ENCODE data around the gene ATP5IF1. TPM values are rescaled to one million over a fixed set of nuclear protein-coding genes. Genes with fewer than 3 reads are reported as not detected.

Gene ATP5IF1
- total and polyA plus RNA-seq, 2 donors (not counting 1 experiment from before 2014, with no cell fraction given): 88.1 to 128 TPM

DNA sequence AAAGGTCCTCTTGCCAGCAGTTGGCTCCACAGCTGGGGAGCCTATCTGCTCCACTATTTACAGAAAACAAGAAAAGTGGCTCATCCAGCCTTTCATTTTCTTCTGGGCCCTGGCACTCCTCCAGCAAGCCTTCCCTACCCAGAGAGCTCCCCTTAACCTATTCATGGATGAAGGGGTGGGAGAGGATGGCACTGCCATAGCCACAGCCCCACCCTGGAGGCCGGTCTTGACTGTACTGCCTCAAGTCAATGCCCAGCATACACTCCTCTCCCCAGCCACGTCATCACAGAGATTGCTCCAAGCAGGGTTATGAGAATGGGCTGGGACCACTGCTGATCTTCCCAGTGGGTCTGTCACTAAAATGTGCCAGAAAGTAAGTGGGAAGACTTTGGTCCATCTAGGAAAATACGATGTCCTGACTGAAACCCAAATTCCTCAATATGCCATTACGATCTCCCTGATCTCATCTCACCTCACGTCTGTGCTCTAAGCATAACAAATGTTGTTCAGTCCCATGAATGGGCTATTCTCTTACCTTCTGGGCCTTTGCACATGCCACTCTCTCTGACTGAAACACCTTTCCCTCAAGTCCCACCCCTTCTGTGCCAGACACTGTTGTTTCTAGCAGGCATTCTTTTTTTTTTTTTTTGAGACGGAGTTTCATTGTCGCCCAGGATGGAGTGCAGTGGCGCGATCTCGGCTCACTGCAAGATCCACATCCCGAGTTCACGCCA, 38.1 kb upstream of the ATP5IF1 start:
- Histone ChIP-seq H3K36me3 (replicated peaks in 1 of 2; ENCODE audit: control extremely low read depth in 1 of 2, control insufficient read depth in 1 of 2, extremely low read depth in 1 of 2, insufficient read depth in 2 of 2, low read length in 1 of 2) (peaks cover 3 to 44% of the 10 kb centered on the region in 2 experiments), H3K9me3 (ENCODE audit: control extremely low read depth in 1 of 3, control insufficient read depth in 2 of 3, insufficient read depth in 1 of 3, low read length in 2 of 3) (peaks cover 0 to 6% (median 0%) of the 10 kb centered on the region in 3 donors), H3K4me1 (ENCODE audit: control insufficient read depth in 2 of 2, insufficient read depth in 2 of 2, low read length in 2 of 2) (peaks cover 13 to 18% of the 10 kb centered on the region in 2 donors), H3K4me3 (ENCODE audit: control extremely low read depth in 1 of 5, extremely low read depth in 1 of 5, insufficient read depth in 1 of 5, low read depth in 2 of 5, low read length in 4 of 5) (no peak overlapping the region), H4K20me1 (ENCODE audit: control insufficient read depth, insufficient read depth, low read length, poor library complexity, severe bottlenecking) (no peaks in the 10 kb centered on the region), H3K27ac (ENCODE audit: low read length in 2 of 2) (no peak overlapping the region), H3K9ac (ENCODE audit: low read length) (no peak overlapping the region), H3K27me3 (replicated peaks in 1 of 4; ENCODE audit: control extremely low read depth in 1 of 4, control insufficient read depth in 3 of 4, insufficient read depth in 4 of 4, low read length in 3 of 4) (no peaks in the 10 kb centered on the region), H3K79me2 (ENCODE audit: control insufficient read depth, insufficient read depth, low read length) (no peaks in the 10 kb centered on the region), H2AFZ (ENCODE audit: insufficient read depth, low read depth, low read length, poor library complexity, severe bottlenecking) (no peak overlapping the region), H3K4me2 (replicated peaks; ENCODE audit: low read depth, low read length, poor library complexity, severe bottlenecking) (no peak overlapping the region)
- TF ChIP-seq, protein P1, sequence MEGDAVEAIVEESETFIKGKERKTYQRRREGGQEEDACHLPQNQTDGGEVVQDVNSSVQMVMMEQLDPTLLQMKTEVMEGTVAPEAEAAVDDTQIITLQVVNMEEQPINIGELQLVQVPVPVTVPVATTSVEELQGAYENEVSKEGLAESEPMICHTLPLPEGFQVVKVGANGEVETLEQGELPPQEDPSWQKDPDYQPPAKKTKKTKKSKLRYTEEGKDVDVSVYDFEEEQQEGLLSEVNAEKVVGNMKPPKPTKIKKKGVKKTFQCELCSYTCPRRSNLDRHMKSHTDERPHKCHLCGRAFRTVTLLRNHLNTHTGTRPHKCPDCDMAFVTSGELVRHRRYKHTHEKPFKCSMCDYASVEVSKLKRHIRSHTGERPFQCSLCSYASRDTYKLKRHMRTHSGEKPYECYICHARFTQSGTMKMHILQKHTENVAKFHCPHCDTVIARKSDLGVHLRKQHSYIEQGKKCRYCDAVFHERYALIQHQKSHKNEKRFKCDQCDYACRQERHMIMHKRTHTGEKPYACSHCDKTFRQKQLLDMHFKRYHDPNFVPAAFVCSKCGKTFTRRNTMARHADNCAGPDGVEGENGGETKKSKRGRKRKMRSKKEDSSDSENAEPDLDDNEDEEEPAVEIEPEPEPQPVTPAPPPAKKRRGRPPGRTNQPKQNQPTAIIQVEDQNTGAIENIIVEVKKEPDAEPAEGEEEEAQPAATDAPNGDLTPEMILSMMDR (IDR thresholded peaks at IDR 0.05): no peak
- TF ChIP-seq EZH2 (IDR thresholded peaks at IDR 0.05; ENCODE audit: borderline replicate concordance, insufficient read depth, low read depth, low read length, poor library complexity, severe bottlenecking): no peak
- DNase-seq: no peak
- WGBS (ENCODE audit: insufficient coverage): 99% methylated on average over 9 of the region's 12 CpGs
- Mint-ChIP-seq H3K4me1 (peaks cover 25% of the 10 kb centered on the region), H3K4me3 (no peak overlapping the region), H3K9me3 (ENCODE audit: insufficient read depth) (no peaks in the 10 kb centered on the region), H3K27ac (peak overlapping the region; percentile 37), H3K27me3 (no peaks in the 10 kb centered on the region)
- POLR2A ChIA-PET: no interaction called here
- CTCF ChIA-PET: interaction anchor here (0.9 to 2.3 kb wide), 3 partner anchors 9 to 106 kb away, joined by 4 to 10 read pairs (median 5); no protein-coding TSS in a partner anchor
- intact Hi-C loops (cut with micrococcal nuclease): no loop called here
- ATAC-seq (ENCODE audit: low read depth): no peak
